Measurements from ENCODE around the gene CDCA3.

GRCh38 chr12:6850796-6851152 lies 312 bp downstream of the CDCA3 start:
- TF ChIP-seq CTCF (IDR thresholded peaks at IDR 0.05 in 4 of 5, conservative IDR thresholded peaks at IDR 0.05 in 1 of 5) = no peak
- TF ChIP-seq POLR2A (IDR thresholded peaks at IDR 0.05) = no peak
